Amniotic stem cell (primary cell): Measurements from ENCODE around the gene ANO2.

Source experiments
- DNase-seq: peaks from one replicate; lab custom pipeline; 2025; lab: John Stamatoyannopoulos, UW

ANO2 gene

GRCh38 chr12:5916785-5917290 is 28.2 kb downstream of the ANO2 start:
- DNase-seq, result no peak

DNA sequence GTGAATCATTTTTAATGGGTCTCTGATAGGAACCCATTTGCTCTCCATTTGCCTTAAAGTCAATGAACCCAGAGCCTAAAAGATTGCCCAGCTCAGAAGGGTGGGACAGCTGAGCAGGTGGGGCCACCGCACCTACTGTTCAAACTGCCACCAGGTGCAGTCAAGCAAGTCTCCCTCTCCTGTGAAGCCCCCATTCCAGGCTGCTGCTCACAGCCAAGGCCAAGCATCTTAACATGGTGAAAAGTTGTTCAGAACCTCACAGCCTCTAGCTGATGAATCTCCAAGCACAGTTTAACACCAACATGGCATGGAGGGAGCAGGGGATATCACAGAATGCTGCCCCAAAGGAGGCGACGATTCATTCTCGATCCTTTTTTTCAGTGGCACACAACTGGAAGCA is 29.5 kb downstream of the ANO2 start:
- DNase-seq, result no peak

DNA sequence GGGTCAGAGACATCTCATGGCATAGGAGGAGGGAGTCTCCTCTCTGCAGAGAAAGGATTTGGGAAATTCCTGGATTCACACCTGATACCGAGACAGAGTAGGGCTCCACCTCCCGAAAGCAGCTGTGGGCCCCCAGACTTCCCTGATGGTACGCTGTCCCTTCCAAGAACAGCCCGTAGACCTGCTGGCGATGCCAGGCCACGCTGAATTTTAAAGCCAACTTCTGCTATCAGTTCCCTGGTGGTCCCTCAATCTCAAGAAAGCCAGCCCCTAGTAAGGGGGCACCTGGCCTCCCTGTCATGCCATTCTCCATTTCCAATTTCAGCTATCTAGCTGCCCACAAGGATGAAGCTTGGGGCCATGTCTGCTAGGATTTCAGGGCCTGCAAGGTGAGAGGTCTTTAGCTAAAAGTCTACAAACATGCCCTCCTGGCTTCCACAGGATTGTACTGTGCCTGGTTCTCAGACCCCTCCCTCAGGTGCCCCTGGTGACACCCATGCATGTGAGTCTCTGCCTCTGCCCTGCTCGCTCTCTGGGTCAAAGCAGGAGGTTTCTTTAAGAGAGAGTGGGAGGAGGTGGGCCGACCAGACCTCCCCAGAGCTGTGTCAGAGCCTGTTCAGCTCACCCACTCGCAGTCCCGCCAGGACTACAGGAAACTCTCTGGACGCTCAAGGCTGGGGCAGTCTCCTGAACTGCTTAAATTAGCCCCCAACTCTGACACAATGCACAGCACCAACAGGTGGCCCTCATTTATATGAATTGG is 30.5 kb downstream of the ANO2 start:
- no peak for DNase-seq

- DNase-seq, result no peak
Observed at GRCh38 chr12:5913387-5913786, 31.7 kb downstream of the ANO2 start.

DNA sequence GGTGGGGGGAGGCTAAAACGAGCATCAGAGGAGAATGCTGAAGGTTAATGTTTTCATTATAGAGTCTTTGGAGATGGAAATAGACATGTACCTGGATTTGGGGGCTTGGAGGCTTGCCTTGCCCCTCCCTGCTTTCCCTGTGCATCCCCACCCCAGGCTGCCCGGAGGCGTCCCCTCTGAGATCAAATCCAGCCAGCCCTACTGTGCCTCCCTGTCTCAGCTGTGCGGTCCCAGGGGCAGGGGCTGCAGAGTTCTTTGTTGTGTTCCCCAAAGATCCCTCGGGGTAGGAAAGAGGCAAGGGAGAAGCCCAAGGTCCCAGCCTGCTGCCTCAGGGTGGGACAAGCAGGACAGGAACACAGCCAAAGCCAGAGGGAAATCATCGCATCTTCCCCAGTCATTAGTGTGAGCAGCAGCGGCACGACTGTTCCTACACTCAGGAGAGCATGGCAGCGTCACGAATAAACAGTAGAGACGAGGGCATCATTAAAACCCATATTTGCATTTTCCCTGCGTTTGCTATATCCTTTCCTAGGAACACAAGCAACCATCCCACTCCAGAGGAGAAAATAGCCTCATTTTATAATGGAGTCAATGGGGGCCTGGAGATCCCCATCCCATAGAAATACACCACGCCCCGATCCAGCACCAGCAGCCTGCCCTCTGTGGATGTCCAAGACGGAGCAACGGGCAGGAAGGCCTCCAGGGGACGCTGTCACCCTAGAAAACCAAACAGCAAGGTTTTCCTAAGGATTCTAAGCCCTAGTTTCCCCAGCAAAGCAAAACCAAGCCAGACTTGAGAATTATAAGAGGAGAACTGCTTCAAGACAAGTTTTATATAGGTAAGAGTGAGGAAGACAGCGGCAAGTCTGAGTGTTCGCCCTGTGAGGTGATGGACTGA is 32.4 kb downstream of the ANO2 start:
- no peak for DNase-seq

- no peak for DNase-seq
Observed at GRCh38 chr12:5912011-5912410, 33.0 kb downstream of the ANO2 start.

- DNase-seq, result no peak
Observed at GRCh38 chr12:5910790-5911548, 34.1 kb downstream of the ANO2 start.

DNA sequence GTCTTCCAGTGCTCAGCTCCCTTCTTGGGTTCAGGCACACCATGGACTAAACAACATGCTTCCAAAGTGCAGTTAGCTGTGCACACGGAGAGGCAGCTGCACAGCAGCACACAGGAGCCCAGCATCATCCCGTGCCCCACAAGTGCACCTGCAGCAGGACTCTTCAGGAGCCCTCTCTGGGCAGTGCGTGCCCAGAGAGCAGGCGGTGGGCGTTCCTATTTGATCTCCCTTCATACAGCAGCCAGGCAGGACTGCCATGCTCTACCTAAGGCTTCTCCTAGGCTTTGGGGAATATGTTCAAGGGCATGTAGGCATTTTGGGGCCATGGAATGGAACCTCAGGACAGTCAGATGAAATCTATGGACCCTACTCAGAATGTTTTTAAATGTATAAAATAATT is 35.5 kb downstream of the ANO2 start:
- DNase-seq, result no peak

GRCh38 chr12:5908251-5908650 is 36.8 kb downstream of the ANO2 start:
- no peak for DNase-seq

GRCh38 chr12:5907807-5908206 is 37.3 kb downstream of the ANO2 start:
- DNase-seq, result no peak

DNA sequence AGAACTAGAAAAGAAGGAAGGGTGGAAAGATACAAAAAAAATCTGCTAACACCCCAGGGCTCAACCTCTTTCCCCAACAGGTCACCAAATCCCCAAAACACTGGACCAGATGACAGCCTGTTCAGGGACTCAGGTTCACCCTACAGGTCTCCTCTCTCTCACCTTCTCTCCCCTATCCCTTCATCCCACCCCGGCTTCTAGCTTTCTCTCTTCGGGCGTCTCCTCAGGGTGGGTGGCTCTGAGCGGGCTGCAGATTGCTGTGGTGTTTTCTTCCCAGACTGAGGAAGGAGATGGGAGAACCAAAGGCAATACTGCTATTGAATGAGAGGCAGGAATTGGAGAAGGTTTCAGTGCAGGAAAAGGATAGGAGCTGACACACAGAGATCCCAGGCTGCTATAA is 39.3 kb downstream of the ANO2 start:
- DNase-seq, result no peak

- no peak for DNase-seq
Observed at GRCh38 chr12:5904969-5905368, 40.1 kb downstream of the ANO2 start.

DNA sequence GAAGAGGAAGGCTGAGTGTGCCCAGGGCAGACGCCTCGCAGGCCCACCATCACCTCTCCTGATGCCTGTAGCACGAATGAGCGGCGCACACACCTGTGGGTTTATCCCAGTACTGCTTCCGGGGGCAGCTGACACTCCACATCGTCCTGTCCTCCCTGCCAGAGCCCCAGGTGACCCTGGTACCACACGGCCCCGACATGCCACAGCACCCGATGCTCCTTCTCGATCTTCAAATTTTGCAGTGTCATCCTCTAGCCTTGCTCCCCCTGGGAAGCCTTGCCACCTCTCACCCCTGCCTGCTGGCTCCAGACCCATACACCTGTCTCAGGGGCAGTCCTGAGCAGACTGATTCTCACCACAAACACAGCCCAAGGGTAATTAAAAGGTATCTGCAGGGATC is 40.6 kb downstream of the ANO2 start:
- no peak for DNase-seq

- no peak for DNase-seq
Observed at GRCh38 chr12:5902736-5903135, 42.3 kb downstream of the ANO2 start.

- no peak for DNase-seq
Observed at GRCh38 chr12:5901416-5901815, 43.6 kb downstream of the ANO2 start.

GRCh38 chr12:5900533-5901205 is 44.4 kb downstream of the ANO2 start:
- DNase-seq, result no peak

- no peak for DNase-seq
Observed at GRCh38 chr12:5900076-5900475, 45.0 kb downstream of the ANO2 start.

DNA sequence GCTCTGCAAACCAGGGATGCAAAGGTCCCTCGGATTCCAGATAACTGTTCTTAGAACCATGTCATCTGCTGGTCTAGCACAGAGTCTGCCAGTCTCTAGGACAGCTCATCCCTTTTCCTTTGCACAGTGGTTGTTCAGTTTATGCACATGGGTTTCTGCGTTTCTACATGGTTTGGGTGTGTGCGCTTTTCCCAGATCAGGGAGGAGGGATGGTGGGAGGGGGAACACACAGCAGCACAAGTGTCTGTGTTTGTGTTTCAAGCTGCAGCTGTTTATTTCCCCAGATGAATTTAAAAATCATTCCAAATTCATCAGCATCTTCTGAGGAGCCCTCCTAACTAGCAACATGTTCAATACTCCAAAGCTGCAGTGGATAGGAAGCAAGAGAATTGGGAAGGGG is 45.4 kb downstream of the ANO2 start:
- DNase-seq, result no peak

- no peak for DNase-seq
Observed at GRCh38 chr12:5898874-5899273, 46.2 kb downstream of the ANO2 start.

- no peak for DNase-seq
Observed at GRCh38 chr12:5889381-5890047, 55.5 kb downstream of the ANO2 start.

DNA sequence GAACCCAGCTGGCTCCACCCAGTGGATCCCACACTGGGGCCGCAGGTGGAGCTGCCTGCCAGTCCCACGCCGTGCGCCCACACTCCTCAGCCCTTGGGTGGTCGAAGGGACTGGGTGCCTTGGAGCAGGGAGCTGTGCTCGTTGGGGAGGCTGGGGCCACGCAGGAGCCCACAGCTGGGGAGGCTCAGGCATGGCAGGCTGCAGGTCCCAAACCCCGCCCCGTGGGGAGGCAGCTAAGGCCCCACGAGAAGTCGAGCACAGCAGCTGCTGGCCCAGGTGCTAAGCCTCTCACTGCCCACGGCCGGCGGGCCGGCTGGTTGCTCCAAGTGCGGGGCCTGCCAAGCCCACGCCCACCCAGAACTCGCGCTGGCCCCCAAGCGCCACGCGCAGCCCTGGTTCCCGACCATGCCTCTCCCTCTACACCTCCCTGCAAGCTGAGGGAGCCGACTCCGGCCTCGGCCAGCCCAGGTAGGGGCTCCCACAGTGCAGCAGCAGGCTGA is 56.2 kb downstream of the ANO2 start:
- no peak for DNase-seq
